Fibroblast of lung (primary cell): ENCODE results near the gene NT5DC1.

Source experiments
- EZH2 ChIP-seq: IDR thresholded peaks from 2 replicates; pipeline ENCODE4 v1.5.1; 2012; ENCODE audit warnings: low read length, control low read depth, mild to moderate bottlenecking; ENCODE audit errors: missing control alignments
- TF ChIP-seq, protein P1 (sequence below), 2 donors: IDR thresholded peaks in 1 of 2; conservative IDR thresholded peaks in 1 of 2; 1 replicate in 1 of 2; 2 replicates in 1 of 2; pipeline ENCODE4 v1.5.1; 2011 to 2012; ENCODE audit warnings: low read length in 2 of 2, control low read depth in 1 of 2, inconsistent platforms in 1 of 2, low read depth in 1 of 2, mild to moderate bottlenecking in 1 of 2

DNA sequence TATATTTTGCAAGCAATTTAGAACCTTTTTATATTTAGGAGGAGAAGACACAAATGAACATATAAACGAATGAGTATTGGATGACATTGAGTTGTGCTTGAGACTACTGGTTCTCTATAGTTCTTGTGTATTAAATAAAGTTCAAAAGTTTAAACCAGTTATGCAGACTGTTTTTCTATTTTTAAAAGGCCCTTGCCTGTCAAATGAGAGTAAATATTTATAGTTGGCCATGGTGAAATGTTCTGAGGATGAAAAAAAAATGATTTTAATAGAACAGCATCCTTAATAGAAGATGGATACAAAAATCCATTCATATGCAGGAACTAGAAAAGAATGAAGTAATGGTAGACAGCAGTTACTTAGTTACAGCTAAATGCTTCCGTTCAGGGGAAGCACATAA, 88.8 kb downstream of the NT5DC1 start:
- TF ChIP-seq, protein P1, sequence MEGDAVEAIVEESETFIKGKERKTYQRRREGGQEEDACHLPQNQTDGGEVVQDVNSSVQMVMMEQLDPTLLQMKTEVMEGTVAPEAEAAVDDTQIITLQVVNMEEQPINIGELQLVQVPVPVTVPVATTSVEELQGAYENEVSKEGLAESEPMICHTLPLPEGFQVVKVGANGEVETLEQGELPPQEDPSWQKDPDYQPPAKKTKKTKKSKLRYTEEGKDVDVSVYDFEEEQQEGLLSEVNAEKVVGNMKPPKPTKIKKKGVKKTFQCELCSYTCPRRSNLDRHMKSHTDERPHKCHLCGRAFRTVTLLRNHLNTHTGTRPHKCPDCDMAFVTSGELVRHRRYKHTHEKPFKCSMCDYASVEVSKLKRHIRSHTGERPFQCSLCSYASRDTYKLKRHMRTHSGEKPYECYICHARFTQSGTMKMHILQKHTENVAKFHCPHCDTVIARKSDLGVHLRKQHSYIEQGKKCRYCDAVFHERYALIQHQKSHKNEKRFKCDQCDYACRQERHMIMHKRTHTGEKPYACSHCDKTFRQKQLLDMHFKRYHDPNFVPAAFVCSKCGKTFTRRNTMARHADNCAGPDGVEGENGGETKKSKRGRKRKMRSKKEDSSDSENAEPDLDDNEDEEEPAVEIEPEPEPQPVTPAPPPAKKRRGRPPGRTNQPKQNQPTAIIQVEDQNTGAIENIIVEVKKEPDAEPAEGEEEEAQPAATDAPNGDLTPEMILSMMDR (conservative IDR thresholded peaks at IDR 0.05 in 1 of 2, IDR thresholded peaks at IDR 0.05 in 1 of 2; ENCODE audit: low read depth in 1 of 2, low read length in 2 of 2) = no peak
- no peak for TF ChIP-seq EZH2
